NCI-H748 (cell line): ENCODE measurements around the gene MAP4K3.
"Not testable (repeated sequence)": the region's sequence is repeated elsewhere in the genome, so short reads cannot be mapped to it uniquely, and the experiment has no call there.

ENCODE experiments used
- DNase-seq: peaks from one replicate; lab custom pipeline; 2025; ENCODE audit not compliant: unreplicated experiment; lab: John Stamatoyannopoulos, UW

Gene MAP4K3

DNA sequence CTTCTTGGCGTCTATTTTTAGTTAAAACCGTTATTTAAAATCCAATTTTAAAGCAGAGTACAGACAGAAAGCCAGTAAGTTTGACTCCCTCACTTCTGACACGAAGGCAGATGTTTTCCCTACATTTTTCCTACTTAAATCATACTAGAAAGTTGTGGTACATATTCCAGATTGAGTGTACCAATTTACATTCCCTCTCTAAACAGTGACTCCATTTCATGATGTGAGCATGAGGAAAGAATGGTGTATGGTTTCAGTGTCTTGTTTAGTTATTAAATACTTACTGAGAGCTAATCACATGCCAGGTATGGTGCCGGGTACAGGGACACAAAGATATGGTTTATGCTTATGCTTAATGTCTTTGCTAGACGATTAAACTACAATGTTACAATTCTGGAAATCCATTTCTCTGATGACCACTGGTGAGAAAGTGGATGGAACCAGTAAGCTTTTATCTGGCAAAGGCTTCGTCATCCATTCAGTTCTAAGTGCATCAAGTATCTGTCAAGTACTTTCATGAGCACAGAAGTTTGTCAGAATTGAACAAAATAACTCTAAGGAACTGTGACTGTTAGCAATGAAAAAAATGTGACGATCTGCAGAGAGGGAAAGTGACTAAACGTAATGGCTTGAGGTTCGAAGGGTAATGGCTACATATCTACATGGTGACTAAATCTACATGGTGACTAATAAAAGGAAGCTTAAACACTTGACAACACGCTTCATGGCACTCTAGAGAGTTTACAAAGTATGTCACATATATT is 25.7 kb downstream of the MAP4K3 start:
- DNase-seq, result no peak

- DNase-seq, result no peak
Measured at GRCh38 chr2:39409697-39410389, 27.2 kb downstream of the MAP4K3 start.

DNA sequence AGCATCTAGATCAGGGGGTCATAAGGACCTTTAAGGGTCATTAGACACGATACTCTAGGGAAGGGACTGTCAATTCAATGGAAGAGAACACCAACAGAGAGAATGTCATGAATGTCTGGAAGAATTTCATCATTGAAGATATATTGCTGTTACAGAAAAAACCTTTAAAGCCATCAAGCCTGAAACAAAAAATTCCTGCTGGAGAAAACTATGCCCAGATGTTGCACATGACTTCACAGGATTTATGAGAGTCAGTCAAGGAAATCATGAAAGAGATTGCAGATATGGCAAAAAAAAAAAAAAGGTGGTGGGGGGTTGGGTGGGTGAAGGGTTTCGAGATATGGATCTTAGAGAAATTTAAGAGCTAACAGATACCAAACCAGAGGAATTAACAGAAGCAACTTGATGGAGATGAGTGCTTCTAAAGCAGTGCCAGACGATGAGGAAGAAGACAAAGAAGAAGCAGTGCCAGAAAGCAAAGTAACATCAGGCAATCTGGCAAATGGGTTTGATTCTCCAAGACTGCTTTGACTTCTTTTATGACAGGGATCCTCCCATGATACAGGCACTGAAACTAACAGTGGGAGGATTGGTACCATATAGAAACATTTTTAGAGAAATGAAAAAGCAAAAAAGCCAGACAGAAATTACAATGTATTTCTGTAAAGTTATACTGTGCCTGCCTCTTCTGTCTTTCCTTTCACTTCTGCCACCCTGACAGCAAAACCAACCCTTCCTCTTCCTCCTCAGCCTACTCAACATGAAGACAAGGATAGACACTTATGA is 28.5 kb downstream of the MAP4K3 start:
- DNase-seq, result no peak

- DNase-seq, result no peak
Measured at GRCh38 chr2:39407516-39408296, 29.4 kb downstream of the MAP4K3 start.

DNA sequence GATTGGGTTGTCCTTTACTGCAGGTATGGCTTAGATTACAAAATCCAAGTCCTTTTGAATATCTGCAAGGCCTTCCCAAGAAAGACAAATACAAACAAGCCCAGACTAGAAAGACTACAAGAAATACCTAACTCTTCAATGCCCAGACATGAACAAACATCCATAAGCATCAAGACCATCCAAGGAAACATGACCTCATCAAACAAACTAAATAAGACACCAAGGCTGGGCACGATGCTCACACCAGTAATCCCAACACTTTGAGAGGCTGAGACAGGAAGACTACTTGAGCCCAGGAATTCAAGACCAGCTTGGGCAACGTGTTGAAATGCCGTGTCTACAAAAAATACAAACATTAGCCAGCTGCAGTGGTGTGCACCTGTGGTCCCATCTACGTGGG is 31.7 kb downstream of the MAP4K3 start:
- DNase-seq, result no peak

GRCh38 chr2:39403311-39403710 is 33.8 kb downstream of the MAP4K3 start:
- no peak for DNase-seq

DNA sequence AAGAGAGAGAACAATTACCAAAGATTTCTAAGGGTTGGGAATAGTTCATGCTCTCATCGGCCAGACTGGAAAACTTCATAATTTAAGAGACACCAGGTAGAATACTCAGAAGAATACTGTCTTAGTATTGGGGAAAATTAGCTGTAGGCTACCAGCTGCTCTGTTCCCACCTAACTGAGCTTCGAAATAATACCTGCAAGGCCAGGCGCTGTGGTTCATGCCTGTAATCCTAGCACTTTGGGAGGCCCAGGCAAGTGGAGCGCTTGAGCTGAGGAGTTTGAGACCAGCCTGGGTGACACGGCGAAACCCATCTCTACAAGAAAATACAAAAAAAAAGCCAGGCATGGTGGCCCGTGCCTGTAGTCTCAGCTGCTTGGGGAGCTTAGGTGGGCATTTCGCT is 35.8 kb downstream of the MAP4K3 start:
- no peak for DNase-seq

DNA sequence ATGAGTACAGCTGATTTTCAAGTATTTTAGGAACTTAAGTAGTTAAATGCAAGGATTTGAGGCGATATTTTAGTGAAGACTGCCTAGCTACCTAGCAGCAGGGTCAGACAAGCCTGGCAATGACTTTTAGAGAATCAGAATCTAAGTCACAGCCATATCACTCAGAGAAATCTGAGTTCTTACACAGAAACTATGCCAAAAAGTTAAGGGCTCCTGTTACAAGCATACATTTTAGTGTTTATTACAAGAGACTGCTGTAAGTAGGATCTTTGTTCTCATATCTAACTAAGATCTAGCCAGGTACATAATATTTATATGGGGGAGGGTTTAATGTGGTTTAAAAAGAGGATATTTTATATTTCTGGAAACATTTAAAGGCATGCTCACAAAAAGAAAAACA is 37.5 kb downstream of the MAP4K3 start:
- DNase-seq, result no peak

GRCh38 chr2:39395313-39395712 is 41.8 kb downstream of the MAP4K3 start:
- DNase-seq, result no peak

GRCh38 chr2:39394516-39394961 is 42.5 kb downstream of the MAP4K3 start:
- no peak for DNase-seq

DNA sequence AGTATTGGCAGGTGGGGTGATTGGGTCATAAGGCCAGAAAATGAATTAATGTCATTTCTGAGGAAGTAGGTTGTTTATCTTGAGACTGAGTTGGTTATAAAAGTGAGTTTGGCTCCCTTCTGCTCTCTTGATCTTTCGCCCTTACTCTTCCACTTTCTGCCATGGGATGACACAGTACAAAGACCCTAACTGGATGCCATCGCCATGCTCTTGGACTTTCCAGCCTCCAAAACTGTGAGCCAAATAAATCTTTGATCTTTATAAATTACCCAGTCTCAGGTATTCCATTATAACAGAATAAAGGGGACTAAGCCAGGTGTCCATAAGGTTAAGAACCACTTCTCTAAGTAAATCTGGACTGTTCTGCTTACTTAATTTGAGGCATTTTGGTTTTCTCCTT is 44.4 kb downstream of the MAP4K3 start:
- DNase-seq, result no peak

GRCh38 chr2:39390216-39390615 is 46.9 kb downstream of the MAP4K3 start:
- no peak for DNase-seq

- no peak for DNase-seq
Measured at GRCh38 chr2:39386064-39386463, 51.0 kb downstream of the MAP4K3 start.

GRCh38 chr2:39385172-39385571 is 51.9 kb downstream of the MAP4K3 start:
- DNase-seq, result no peak

DNA sequence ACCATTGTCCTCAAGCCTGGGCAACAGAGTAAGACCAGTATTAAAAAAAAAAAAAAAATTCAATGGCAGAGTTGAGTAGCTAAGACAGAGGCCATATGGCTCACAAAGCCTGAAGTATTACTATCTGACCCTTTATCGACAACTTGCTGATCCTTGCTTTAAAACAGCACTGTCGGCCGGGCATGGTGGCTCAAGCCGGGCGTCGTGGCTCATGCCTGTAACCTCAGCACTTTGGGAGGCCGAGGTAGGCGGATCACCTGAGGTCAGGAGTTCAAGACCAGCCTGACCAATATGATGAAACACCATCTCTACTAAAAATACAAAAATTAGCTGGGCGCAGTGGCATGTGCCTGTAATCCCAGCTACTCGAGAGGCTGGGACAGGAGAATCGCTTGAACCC is 53.0 kb downstream of the MAP4K3 start:
- not testable (repeated sequence) for DNase-seq

- DNase-seq, result no peak
Measured at GRCh38 chr2:39383146-39383545, 53.9 kb downstream of the MAP4K3 start.

DNA sequence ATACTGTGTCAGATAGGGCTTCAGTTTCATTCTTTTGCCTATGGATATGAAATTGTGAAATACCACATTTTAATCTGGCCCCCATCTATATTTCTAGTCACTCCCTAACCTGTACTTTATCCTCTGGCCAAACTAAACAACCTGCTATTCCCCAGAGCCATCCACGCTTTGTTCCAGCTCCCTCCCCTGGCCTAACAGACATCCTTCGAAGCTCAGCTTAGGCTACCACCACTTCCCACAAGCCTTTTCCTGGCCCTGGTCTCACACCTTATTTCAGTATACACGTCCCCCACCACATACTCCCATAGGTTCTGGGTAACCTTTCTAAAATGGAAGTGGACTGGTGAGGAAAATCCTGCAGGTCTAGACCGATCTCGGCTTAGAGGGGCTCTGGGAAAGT is 55.4 kb downstream of the MAP4K3 start:
- DNase-seq, result no peak

DNA sequence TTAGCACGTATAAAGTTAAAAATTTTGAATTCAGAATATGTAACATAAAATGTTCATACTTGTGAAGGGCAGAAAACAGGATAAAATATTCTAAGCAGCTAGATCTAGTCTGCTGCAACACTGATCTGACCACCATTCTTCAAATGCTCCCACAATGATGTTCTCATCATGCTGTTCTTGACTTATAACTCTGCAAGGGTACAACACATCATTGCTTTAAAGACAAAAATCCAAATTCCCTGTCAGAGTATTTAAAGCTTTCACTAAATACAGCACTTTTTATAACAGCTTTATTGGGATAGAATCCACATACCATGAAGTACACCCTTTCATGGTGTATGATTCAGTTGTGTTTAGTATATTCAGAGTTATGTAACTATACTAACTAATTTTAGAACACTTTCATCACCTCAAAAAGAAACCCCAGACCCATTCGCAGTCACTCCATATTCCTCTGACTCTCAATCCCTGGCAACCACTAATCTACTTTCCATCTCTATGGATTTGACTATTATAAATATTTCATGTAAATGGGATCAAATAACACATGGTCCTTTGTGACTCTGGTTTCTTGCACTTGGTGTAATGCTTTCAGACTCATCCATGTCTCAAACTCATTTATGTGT is 56.4 kb downstream of the MAP4K3 start:
- DNase-seq, result no peak

DNA sequence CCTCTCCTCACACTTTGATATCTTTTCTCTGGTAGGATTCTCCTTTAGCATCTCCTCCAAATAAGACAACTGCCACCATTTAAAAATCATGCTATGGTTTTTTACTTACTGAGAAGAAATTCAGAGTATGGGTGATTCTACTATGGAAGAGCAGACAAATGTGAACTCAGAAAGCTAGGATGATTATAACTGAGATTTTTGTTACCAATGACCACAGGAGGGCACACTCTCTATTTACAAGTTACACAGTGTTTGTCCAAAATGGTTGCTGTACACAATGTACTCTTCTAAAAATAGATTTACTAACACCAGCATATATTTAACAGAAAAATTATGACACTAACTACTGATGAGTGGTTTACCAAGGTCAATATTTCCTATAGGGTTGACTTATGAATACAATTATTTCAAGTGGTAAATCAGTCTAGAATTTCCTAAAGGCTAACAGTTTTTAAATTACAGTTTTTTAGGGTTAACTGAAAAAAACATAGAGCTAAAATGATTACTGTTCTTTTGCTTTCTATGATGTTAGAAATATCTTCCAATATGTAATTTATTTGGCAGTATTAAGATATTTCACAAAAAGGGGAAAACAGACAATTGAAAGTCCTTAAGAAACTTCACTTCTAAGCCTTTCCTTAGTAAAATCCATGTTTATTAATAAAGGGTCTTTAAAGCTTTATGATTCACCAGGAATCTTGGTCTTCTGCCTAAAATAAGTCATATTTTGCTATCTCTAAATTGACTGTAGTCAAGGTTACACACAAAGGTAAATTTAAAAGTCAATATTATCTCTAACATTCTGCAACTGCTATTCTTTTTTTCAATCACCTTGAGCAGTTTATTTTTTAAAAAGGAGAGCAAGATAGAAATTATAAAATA is 57.2 kb downstream of the MAP4K3 start:
- peak; percentile 37 for DNase-seq

DNA sequence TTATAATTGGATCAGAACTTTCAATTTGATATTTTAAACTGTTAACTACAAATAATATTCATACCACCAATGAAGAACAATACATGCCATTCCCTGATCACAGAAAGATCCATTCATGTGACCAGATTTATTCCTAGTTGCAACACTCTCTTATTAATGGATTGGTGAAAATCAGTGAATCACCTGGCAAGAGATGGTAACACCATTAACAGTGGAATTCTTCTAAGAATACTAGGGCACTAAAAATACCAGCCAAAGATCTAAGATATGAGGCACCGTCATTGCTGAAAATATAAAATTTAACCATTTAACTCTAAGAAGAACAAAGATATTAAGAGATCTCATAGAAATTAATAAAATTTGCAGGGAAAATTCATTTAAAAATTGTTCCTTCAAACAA is 58.1 kb downstream of the MAP4K3 start:
- no peak for DNase-seq
